K562 (cell line): ENCODE measurements around the gene ICAM1. TPM values are rescaled to one million over a fixed set of nuclear protein-coding genes. Genes with fewer than 3 reads are reported as not detected.

Source experiments
- ELF1 ChIP-seq: fragments of 200-800 bp; sonication (Bioruptor generic); IDR thresholded peaks from 2 replicates; pipeline ENCODE4 v1.6.1; 2016; ENCODE audit warnings: missing genetic modification characterization, missing compliant biosample characterization
- EZH2 ChIP-seq: IDR thresholded peaks from 2 replicates; pipeline ENCODE4 v1.6.1; 2012; ENCODE audit warnings: low read depth, mild to moderate bottlenecking, inconsistent platforms, low read length, borderline replicate concordance
- KDM4B ChIP-seq, 2 experiments: fragments of 450-650 bp in 1 of 2; sonication (generic) in 1 of 2; IDR thresholded peaks; 2 replicates each; pipeline ENCODE4 v1.6.1; 2016 to 2017; ENCODE audit warnings: borderline replicate concordance in 2 of 2, antibody characterized with exemption in 1 of 2, low read depth in 1 of 2, mild to moderate bottlenecking in 1 of 2
- RBM22 ChIP-seq: fragments of 200-400 bp; formaldehyde crosslinking; IDR thresholded peaks from 2 replicates; pipeline ENCODE4 v1.6.1; 2018; ENCODE audit warnings: low read length, low read depth; ENCODE audit not compliant: poor library complexity, severe bottlenecking
- UBTF ChIP-seq, 2 experiments: IDR thresholded peaks; 2 replicates each; pipeline ENCODE4 v1.6.1; 2012; ENCODE audit warnings: improper control_type of control experiment in 2 of 2, low read depth in 2 of 2, low read length in 2 of 2, borderline replicate concordance in 1 of 2
- YY1 ChIP-seq, 3 experiments: IDR thresholded peaks; 2 replicates each; pipeline ENCODE4 v1.6.1; 2011; ENCODE audit warnings: low read length in 2 of 3, mild to moderate bottlenecking in 2 of 3, moderate library complexity in 2 of 3, borderline replicate concordance in 1 of 3, control low read depth in 1 of 3, low read depth in 1 of 3; ENCODE audit not compliant: insufficient read depth in 3 of 3, insufficient replicate concordance in 2 of 3, control insufficient read depth in 1 of 3, insufficient read length in 1 of 3; ENCODE audit errors: extremely low read depth in 1 of 3
- ZNF551 ChIP-seq: fragments of 250-450 bp; sonication (Bioruptor Pico); IDR thresholded peaks from 2 replicates; pipeline ENCODE4 v1.5.0; 2021; ENCODE audit warnings: mild to moderate bottlenecking, moderate library complexity
- polyA plus RNA-seq, 8 experiments: library from polyadenylated mRNA; depleted of rRNA in 4 of 8; stranded (reverse) in 5 of 8; unstranded in 3 of 8; fragments of >200 nt; fragmentation: Nextera tagmentation in 2 of 8; fragmentation: Illumina TruSeq in 1 of 8; extraction: Ambion mirVana in 2 of 8; extraction: Trizol in 1 of 8; gene quantifications; 2 replicates each; pipeline versions ENCODE4 v1.2.1 to v1.2.3, GENCODE V29; 2011 to 2014; ENCODE audit warnings: inconsistent platforms in 1 of 8, missing spikeins in 1 of 8
- total RNA-seq, 7 experiments: library from RNA; depleted of rRNA in 6 of 7; stranded (reverse); fragments of >200 nt in 6 of 7; fragmentation: Illumina TruSeq in 2 of 7; extraction: Trizol in 2 of 7; gene quantifications; 2 replicates each; pipeline versions ENCODE4 v1.2.1 to v1.2.3, GENCODE V29; 2011 to 2021; ENCODE audit warnings: low replicate concordance in 1 of 7

The ICAM1 gene
- total and polyA plus RNA-seq, 9 of the 15 experiments (the other 6 are each of a cell fraction or from before 2014, with no cell fraction given), result 2.3 to 24.4 (median 13.4) TPM

- TF ChIP-seq UBTF (IDR thresholded peaks at IDR 0.05; ENCODE audit: borderline replicate concordance in 1 of 2, low read depth in 2 of 2, low read length in 2 of 2) (peak in 1 of 2 experiments; percentile 16; a peak in 2 of 4 replicates), ELF1 (no peak), KDM4B (IDR thresholded peaks at IDR 0.05; ENCODE audit: borderline replicate concordance in 2 of 2, low read depth in 1 of 2) (0 out of 4 replicates have a peak, but pooled peaks of 1 of the 2 experiments have one; percentile 40), ZNF551 (CRISPR knock-in tag) (no peak), EZH2 (no peak), YY1 (IDR thresholded peaks at IDR 0.05; ENCODE audit: borderline replicate concordance in 1 of 3, control insufficient read depth in 1 of 3, extremely low read depth in 1 of 3, insufficient read depth in 3 of 3, insufficient read length in 1 of 3, insufficient replicate concordance in 2 of 3, low read depth in 1 of 3, low read length in 2 of 3) (peak in 1 of 3 experiments; percentile 2), RBM22 (peak; percentile 23)
These were observed 19.5 kb downstream of the ICAM1 start (continued) for GRCh38 chr19:10290357-10290875.
